HepG2 (cell line): Measurements from ENCODE around the gene EXOC6B. TPM values are rescaled to one million over a fixed set of nuclear protein-coding genes. Genes with fewer than 3 reads are reported as not detected.

Source experiments
- GLI4 ChIP-seq: sonication (generic); formaldehyde crosslinking; IDR thresholded peaks from 2 replicates; pipeline ENCODE4 v1.5.1; 2020; ENCODE audit warnings: missing genetic modification reagents, mild to moderate bottlenecking, moderate library complexity, borderline replicate concordance
- HIC2 ChIP-seq: sonication (generic); formaldehyde crosslinking; IDR thresholded peaks from 2 replicates; pipeline ENCODE4 v1.9.0; 2022; ENCODE audit warnings: low read depth, missing genetic modification reagents
- IKZF4 ChIP-seq: sonication (generic); formaldehyde crosslinking; IDR thresholded peaks from 2 replicates; pipeline ENCODE4 v1.5.1; 2020; ENCODE audit warnings: borderline replicate concordance, mild to moderate bottlenecking, low read depth, missing genetic modification reagents; ENCODE audit errors: not compliant biosample characterization
- KAT8 ChIP-seq: IDR thresholded peaks from 2 replicates; pipeline ENCODE4 v1.6.1; 2016; ENCODE audit warnings: missing genetic modification reagents, missing compliant biosample characterization
- KLF9 ChIP-seq: IDR thresholded peaks from 2 replicates; pipeline ENCODE4 v1.6.1; 2016; ENCODE audit warnings: low read depth
- NR2F1 ChIP-seq, 2 experiments: fragments of 450-650 bp in 1 of 2; formaldehyde crosslinking in 1 of 2; IDR thresholded peaks; 2 replicates each; pipeline versions ENCODE4 v1.5.0 to v1.6.1; 2016 to 2020; ENCODE audit warnings: mild to moderate bottlenecking in 1 of 2, missing compliant biosample characterization in 1 of 2, missing genetic modification reagents in 1 of 2, moderate library complexity in 1 of 2
- RELA ChIP-seq: sonication (generic); formaldehyde crosslinking; IDR thresholded peaks from 2 replicates; pipeline ENCODE4 v1.4.0; 2020; ENCODE audit warnings: missing genetic modification reagents
- SRSF1 ChIP-seq: fragments of 200-400 bp; formaldehyde crosslinking; optimal IDR thresholded peaks from 2 replicates; pipeline ENCODE3; 2017; ENCODE audit warnings: mild to moderate bottlenecking, low read depth, low read length, moderate library complexity
- TSC22D2 ChIP-seq: sonication (generic); formaldehyde crosslinking; IDR thresholded peaks from 2 replicates; pipeline ENCODE4 v1.5.1; 2020; ENCODE audit warnings: missing genetic modification reagents, mild to moderate bottlenecking, borderline replicate concordance
- ZBTB7A ChIP-seq: sonication (generic); formaldehyde crosslinking; IDR thresholded peaks from 2 replicates; pipeline ENCODE4 v1.8.0; 2022; ENCODE audit warnings: mild to moderate bottlenecking, missing genetic modification reagents
- ZFP37 ChIP-seq: sonication (generic); formaldehyde crosslinking; IDR thresholded peaks from 2 replicates; pipeline ENCODE4 v1.4.0; 2020; ENCODE audit warnings: missing genetic modification reagents, borderline replicate concordance
- ZNF10 ChIP-seq: sonication (generic); formaldehyde crosslinking; IDR thresholded peaks from 2 replicates; pipeline ENCODE4 v1.4.0; 2020; ENCODE audit warnings: mild to moderate bottlenecking, low read depth, missing genetic modification reagents, borderline replicate concordance
- ZNF230 ChIP-seq: sonication (generic); formaldehyde crosslinking; IDR thresholded peaks from 2 replicates; pipeline ENCODE4 v1.4.0; 2020; ENCODE audit warnings: mild to moderate bottlenecking, missing genetic modification reagents
- ZNF263 ChIP-seq: sonication (generic); formaldehyde crosslinking; IDR thresholded peaks from 2 replicates; pipeline ENCODE4 v1.4.0; 2020; ENCODE audit warnings: missing genetic modification reagents
- ZNF484 ChIP-seq: sonication (generic); formaldehyde crosslinking; IDR thresholded peaks from 2 replicates; pipeline ENCODE4 v1.5.1; 2020; ENCODE audit warnings: mild to moderate bottlenecking, low read depth, missing genetic modification reagents, borderline replicate concordance
- ZNF563 ChIP-seq: sonication (generic); formaldehyde crosslinking; IDR thresholded peaks from 2 replicates; pipeline ENCODE4 v1.8.0; 2022; ENCODE audit warnings: mild to moderate bottlenecking, moderate library complexity, missing genetic modification reagents
- ZNF7 ChIP-seq: IDR thresholded peaks from 2 replicates; pipeline ENCODE4 v1.6.1; 2016; ENCODE audit warnings: missing biosample characterization, missing genetic modification reagents
- ZNF790 ChIP-seq: sonication (generic); formaldehyde crosslinking; IDR thresholded peaks from 2 replicates; pipeline ENCODE4 v1.8.0; 2022; ENCODE audit warnings: missing genetic modification reagents, mild to moderate bottlenecking, borderline replicate concordance
- ZSCAN20 ChIP-seq: sonication (generic); formaldehyde crosslinking; IDR thresholded peaks from 2 replicates; pipeline ENCODE4 v1.4.0; 2020; ENCODE audit warnings: missing genetic modification reagents, mild to moderate bottlenecking, borderline replicate concordance
- ZSCAN21 ChIP-seq: sonication (generic); formaldehyde crosslinking; IDR thresholded peaks from 2 replicates; pipeline ENCODE4 v1.8.0; 2022; ENCODE audit warnings: mild to moderate bottlenecking, missing genetic modification reagents, moderate library complexity, borderline replicate concordance
- ZSCAN31 ChIP-seq: sonication (generic); formaldehyde crosslinking; IDR thresholded peaks from 2 replicates; pipeline ENCODE4 v1.5.0; 2020; ENCODE audit warnings: low read depth, mild to moderate bottlenecking, missing genetic modification reagents
- polyA plus RNA-seq, 8 experiments: library from polyadenylated mRNA; depleted of rRNA in 3 of 8; stranded (reverse) in 7 of 8; unstranded in 1 of 8; fragments of >200 nt; fragmentation: Illumina TruSeq in 4 of 8; extraction: Trizol in 4 of 8; gene quantifications; 2 replicates each; pipeline versions ENCODE4 v1.2.1 to v1.2.3, GENCODE V29; 2011 to 2016; ENCODE audit warnings: low read depth in 4 of 8, missing spikeins in 1 of 8, mixed read lengths in 1 of 8; ENCODE audit not compliant: insufficient read depth in 1 of 8
- total RNA-seq, 5 experiments: library from RNA; depleted of rRNA; stranded (reverse); fragments of >200 nt; fragmentation: Illumina TruSeq; extraction: Trizol; gene quantifications; 2 replicates each; pipeline ENCODE4 v1.2.3, GENCODE V29; 2016; ENCODE audit warnings: low read depth in 1 of 5
- TF ChIP-seq, protein P1 (sequence below): fragments of 450-650 bp; IDR thresholded peaks from 2 replicates; pipeline ENCODE4 v1.6.1; 2017
- TF ChIP-seq, protein P2 (sequence below): sonication (generic); formaldehyde crosslinking; IDR thresholded peaks from 2 replicates; pipeline ENCODE4 v1.8.1; 2023; ENCODE audit warnings: mild to moderate bottlenecking, missing genetic modification reagents, borderline replicate concordance
- TF ChIP-seq, protein P3 (sequence below): IDR thresholded peaks from 2 replicates; pipeline ENCODE4 v1.6.1; 2016; ENCODE audit warnings: low read depth

EXOC6B gene
- total and polyA plus RNA-seq, 2 of the 13 experiments (the other 11 are each of a cell fraction or from before 2014, with no cell fraction given), result 9.1 to 15.9 TPM

DNA sequence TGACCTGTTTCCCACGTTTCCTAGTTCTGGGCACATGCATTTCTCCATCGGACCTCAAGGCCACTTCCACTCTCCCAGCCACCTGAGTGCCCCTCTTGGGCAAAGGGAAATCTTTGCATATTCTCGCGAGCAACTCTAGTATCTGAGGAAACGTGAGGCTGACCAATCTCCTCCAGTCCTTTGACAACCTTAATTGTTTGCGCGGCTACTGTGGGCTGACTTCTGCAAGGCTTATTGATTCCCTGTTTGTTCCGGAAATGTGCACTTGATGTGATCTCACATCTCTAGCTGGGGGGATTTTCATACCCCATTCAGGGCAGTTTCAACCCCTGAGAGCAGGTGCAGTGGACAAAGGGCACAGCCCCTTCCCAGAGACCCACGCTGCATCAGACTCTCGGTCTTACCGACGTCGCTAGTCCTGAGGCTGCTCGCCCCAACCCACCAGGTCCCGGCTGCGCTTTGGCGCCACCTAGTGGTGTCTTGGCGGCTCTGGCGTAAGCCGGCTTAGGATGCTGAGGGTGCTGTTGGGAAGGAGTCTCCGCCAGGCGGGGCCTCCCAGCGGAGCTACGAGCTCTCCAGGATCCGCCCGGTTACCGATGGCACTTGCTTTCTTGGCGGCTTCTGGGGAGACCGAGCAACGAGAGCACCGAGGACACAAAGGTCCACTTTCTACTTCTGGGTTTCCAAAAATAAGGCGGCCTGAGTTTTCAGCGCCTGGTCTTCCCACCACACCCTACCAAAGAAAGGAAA is 36.6 kb upstream of the EXOC6B start (continued):
- TF ChIP-seq ZNF484 (CRISPR knock-in tag), result no peak
- TF ChIP-seq ZNF230 (CRISPR knock-in tag), result peak; percentile 90; the same call in 1 of the 2 replicates
- TF ChIP-seq ZNF7, result no peak
- no peak for TF ChIP-seq NR2F1 (CRISPR knock-in tag; IDR thresholded peaks at IDR 0.05)
- TF ChIP-seq, protein P1, sequence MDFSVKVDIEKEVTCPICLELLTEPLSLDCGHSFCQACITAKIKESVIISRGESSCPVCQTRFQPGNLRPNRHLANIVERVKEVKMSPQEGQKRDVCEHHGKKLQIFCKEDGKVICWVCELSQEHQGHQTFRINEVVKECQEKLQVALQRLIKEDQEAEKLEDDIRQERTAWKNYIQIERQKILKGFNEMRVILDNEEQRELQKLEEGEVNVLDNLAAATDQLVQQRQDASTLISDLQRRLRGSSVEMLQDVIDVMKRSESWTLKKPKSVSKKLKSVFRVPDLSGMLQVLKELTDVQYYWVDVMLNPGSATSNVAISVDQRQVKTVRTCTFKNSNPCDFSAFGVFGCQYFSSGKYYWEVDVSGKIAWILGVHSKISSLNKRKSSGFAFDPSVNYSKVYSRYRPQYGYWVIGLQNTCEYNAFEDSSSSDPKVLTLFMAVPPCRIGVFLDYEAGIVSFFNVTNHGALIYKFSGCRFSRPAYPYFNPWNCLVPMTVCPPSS, result no peak
- peak; percentile 93 for TF ChIP-seq ZSCAN31 (CRISPR knock-in tag)
- TF ChIP-seq ZSCAN21 (CRISPR knock-in tag), result no peak; the same call in 1 of the 2 replicates
- TF ChIP-seq ZSCAN20 (CRISPR knock-in tag), result no peak
- no peak for TF ChIP-seq RELA (CRISPR knock-in tag)
- no peak for TF ChIP-seq ZNF563 (CRISPR knock-in tag)
- TF ChIP-seq ZNF10 (CRISPR knock-in tag), result no peak
- TF ChIP-seq ZBTB7A, result 0 out of 2 replicates have a peak, but pooled peaks have one; percentile 35
- TF ChIP-seq ZNF263 (CRISPR knock-in tag), result no peak
- TF ChIP-seq ZFP37, result peak; percentile 67; the same call in 1 of the 2 replicates
- TF ChIP-seq IKZF4 (CRISPR knock-in tag), result peak; percentile 47
- TF ChIP-seq SRSF1, result peak; percentile 28
- TF ChIP-seq, protein P2, sequence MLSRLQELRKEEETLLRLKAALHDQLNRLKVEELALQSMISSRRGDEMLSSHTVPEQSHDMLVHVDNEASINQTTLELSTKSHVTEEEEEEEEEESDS (CRISPR knock-in tag), result no peak
- TF ChIP-seq HIC2 (CRISPR knock-in tag), result no peak
- TF ChIP-seq KAT8 (CRISPR knock-in tag), result 0 out of 2 replicates have a peak, but pooled peaks have one; percentile 43
- no peak; the same call in 1 of the 2 replicates for TF ChIP-seq TSC22D2 (CRISPR knock-in tag)
- TF ChIP-seq ZNF790 (CRISPR knock-in tag), result no peak
- TF ChIP-seq KLF9 (CRISPR knock-in tag), result no peak
- TF ChIP-seq GLI4 (CRISPR knock-in tag), result peak; percentile 40; the same call in 1 of the 2 replicates
- TF ChIP-seq, protein P3, sequence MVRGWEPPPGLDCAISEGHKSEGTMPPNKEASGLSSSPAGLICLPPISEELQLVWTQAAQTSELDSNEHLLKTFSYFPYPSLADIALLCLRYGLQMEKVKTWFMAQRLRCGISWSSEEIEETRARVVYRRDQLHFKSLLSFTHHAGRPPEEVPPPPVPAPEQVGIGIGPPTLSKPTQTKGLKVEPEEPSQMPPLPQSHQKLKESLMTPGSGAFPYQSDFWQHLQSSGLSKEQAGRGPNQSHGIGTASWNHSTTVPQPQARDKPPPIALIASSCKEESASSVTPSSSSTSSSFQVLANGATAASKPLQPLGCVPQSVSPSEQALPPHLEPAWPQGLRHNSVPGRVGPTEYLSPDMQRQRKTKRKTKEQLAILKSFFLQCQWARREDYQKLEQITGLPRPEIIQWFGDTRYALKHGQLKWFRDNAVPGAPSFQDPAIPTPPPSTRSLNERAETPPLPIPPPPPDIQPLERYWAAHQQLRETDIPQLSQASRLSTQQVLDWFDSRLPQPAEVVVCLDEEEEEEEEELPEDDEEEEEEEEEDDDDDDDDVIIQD (CRISPR knock-in tag), result peak; percentile 85
